HK-2 (cell line): ENCODE data around the gene SETD2.

ENCODE experiments used
- DNase-seq: peaks from one replicate; pipeline ENCODE4 v3.0.0-alpha.2; 2018; ENCODE audit not compliant: unreplicated experiment

Gene SETD2

DNA sequence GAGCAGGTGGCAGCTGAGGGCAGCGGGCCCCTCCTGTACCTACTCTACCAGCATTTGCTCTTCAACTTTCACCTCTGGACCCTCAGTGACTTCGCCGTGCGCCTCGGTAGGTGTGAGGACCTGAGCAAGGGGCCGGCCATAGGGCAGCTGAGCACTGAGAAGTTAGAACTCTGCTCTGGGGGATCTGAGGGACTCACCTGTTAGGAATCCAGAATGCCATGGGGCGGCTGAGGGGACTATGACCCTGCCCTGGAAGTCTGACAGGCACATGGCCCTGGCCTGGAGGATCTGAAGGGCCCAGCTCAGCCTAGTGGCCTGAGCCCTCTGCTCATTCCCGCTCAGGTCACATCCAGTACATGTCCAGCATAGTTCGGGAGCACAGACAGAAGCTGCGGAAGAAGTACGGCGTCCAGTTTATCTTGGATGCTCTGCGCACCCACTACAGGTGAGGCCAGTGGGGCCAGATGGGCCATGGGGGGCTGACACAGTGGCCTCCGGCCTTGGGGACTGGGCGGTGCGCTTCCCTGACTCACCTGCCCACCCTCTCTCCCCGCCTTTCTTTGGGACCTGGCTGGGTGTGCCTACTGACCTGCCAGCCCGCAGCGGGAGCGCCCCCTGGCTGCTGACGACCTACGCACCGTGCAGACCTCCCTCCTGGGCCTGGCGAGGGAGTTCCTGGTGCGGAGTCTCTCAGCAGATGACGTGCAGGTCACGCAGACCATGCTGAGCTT, 165.6 kb downstream of the SETD2 start:
- DNase-seq, result no peak

DNA sequence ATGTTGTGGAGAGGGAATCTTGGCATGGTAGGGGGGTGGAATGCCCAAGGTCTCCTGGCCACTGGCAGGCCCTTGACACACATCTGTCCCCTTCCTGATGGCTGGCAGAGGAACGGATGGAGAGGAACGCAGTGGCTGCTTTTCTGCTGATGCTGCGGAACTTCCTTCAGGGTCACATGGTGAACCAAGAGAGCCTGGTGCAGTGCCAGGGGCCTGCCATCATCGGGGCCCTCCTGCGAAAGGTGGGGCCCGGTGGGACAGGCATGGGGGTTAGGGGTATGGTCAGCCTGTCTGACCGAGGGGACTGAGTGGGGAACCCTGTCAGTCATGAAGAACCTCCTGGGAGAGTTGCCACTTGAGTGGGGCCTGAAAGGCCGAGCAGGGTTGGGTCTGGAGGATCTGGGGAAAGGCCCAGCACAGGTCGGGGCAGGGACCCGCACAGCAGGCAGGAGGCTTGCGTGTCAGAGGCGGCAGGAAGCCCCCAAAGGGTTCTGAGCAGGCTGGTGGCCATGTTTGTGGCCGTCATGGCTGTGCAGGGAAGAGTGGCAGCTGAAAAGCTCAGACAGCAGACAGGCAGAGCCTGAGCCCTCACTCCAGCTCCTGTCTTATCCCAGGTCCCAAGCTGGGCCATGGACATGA, 166.3 kb downstream of the SETD2 start:
- DNase-seq, result no peak

DNA sequence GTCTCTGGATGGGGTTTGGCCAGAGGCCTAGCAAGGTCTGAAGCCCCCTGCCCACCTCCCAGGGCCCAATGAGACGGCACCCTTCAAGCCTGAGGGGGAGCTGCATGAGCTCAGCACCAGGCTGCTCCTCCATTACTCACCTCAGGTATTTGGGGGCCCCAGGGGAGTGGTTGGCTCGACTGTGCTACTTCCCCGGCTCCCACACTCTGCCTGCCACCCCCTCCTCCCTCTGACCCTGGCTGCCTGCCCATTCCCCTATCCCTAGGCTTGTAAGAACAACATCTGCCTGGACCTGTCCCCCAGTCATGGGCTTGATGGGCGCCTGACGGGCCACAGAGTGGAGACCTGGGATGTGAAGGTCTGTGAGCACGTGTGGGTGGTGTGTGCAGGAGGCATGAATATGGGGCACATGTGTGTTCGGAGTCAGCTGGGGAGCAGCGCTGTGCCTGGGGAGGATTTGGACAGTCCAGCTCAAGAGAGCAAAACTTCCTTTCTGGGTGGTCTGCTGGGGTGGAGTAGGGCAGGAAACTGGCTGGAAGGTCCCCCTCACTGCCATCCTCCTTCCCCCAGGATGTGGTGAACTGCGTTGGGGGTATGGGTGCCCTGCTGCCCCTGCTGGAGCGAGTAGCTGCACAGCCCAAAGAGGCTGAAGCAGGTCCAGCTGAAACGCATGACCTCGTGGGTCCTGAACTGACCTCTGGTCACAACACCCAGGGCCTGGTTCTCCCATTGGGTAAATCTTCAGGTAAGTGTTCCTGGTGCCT, 167.0 kb downstream of the SETD2 start:
- DNase-seq, result no peak

DNA sequence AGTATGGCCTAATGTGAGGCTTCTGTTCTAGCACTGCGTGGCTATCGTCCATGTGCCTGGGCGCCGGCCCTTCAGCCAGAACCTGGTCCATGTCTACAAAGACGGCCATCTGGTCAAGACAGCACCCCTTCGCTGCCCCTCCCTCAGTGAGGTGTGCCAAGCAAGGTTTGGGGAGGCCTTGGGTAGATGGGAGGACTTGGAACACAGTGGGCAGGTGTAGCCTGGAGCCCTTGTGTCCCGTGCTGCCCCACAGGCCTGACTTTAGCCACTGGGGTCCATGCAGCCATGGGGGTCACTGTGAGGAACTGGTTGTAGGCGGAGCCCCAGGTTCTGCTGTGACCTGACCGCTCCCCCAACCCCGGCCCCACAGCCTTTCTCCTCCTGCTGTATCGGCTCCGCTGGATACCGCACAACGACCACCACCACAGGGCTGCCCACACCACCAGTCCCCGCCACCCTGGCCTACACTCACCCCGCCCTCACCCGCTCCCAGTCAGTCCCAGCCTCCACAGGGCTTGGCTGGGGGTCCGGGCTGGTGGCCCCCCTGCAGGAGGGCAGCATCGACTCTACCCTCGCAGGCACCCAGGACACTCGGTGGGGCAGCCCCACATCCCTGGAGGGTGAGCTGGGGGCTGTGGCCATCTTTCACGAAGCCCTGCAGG, 167.9 kb downstream of the SETD2 start:
- DNase-seq, result no peak

DNA sequence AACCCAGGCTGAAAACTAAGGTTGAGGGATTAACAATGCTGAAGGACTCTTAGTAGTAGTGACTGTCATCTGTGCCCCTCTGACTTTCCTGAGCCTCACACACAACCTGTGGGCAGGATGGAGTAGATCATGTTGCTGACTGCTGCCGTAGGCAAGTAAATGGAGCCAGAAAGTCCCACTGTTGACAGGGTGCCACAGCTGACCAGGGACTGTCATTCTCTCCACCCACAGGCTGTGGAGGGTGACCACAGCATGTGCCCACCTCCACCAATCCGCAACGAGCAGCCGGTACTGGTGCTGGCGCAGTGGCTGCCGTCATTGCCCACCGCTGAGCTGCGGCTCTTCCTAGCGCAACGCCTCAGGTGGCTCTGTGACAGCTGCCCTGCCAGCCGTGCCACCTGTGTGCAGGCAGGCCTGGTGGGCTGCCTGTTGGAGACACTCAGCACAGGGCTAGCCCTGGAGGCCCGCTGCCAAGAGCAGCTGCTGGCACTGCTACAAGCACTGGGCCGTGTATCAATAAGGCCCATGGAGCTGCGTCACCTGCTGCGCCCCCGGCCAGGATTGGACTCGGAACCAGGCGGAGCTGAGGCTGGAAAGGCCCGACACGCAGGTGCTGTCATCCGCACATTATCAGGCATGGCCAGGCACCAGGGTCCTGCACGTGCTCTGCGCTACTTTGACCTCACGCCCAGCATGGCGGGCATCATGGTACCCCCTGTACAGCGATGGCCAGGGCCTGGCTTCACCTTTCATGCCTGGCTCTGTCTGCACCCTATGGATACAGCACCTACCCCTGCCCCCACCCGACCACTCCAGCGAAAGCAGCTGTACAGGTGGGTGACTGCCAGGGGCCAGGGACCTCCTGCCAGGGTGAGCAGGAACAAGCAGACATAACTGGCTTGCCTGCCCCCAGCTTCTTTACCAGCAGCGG, 168.8 kb downstream of the SETD2 start:
- no peak for DNase-seq

DNA sequence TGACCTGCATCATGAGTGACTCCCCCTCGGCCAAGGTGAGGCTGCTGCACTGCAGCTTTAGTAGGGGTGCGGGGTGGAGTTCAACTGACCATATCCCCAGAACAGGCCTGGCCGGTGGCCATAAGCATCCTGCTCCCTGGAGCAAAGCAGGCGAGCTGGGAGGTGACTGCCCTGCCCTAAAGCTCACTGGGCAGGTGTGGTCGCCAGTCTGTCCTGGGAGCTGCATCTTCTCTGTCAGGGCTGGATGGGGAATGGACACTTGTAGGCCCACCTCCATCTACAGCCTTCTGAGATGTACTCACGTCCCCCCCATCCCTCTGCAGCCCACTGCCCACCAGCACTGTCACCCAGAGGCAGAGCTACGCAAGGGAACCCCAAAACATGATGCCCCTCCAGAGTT, 169.9 kb downstream of the SETD2 start:
- no peak for DNase-seq

DNA sequence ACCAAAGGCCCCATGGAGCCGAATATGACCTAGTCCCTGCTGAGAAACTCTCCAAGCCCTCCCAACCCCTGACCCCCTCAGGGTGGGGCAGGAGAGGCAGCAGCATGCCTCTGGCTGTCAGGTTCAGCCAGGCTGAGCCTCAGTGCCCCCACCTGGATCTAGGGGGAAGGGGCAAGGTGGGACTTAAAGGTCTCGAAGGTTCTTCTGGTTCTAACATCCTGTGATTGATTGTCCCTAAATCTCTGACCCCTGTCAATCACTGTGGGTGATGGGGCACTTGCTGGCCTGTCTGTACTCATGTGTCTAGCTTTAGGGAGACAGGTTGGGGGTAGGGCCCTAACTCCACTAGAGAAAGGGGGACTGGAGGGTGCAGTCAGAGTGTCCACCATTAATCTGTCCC, 170.6 kb downstream of the SETD2 start:
- DNase-seq, result no peak

DNA sequence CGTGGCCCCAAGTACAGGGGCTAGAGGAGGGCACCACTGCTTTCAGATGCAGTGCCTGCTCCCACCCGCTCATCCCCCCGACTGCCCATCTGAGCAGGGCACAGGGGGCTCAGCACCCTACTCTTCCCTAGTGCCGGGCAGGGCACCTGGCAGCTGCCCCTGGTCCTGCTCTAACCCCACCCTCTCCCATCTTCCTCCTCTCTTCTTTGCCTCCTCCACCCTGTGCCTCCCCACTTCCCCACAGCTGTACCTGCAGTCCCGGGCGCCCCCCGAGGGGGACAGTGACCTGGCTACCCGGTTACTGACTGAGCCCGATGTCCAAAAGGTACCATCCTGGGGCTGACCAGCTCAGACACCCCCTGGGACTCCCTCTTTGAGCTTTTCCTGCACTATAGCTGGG, 171.7 kb downstream of the SETD2 start:
- no peak for DNase-seq

DNA sequence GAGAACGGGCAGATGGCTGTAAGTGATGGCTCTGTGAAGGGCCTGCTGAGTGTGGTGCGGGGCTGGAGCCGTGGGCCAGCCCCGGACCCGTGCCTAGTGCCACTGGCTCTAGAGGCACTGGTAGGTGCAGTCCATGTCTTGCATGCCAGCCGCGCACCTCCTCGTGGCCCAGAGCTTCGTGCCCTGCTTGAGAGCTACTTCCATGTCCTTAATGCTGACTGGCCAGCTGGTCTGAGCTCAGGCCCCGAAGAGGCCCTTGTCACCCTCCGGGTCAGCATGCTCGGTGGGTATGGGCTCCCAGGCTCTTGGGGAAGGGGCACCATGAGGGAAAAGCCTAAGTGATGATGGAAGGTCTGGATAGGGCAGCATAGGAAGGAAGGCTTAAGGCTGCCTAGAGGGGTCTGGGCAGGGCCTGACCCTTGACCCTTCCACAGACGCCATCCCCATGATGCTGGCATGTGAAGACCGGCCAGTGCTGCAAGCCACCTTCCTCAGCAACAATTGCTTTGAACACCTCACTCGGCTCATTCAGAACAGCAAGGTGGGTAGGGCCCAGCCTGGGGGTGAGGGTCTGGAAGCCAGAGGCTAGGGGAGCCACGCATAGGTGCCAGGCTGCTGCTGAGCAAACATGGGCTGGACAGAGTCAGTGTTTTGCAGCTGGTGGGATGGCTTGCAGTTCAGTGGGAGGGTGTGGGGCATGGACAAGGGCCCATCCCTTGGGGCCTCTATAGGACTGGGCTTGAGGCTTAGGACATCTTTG, 172.3 kb downstream of the SETD2 start:
- no peak for DNase-seq

DNA sequence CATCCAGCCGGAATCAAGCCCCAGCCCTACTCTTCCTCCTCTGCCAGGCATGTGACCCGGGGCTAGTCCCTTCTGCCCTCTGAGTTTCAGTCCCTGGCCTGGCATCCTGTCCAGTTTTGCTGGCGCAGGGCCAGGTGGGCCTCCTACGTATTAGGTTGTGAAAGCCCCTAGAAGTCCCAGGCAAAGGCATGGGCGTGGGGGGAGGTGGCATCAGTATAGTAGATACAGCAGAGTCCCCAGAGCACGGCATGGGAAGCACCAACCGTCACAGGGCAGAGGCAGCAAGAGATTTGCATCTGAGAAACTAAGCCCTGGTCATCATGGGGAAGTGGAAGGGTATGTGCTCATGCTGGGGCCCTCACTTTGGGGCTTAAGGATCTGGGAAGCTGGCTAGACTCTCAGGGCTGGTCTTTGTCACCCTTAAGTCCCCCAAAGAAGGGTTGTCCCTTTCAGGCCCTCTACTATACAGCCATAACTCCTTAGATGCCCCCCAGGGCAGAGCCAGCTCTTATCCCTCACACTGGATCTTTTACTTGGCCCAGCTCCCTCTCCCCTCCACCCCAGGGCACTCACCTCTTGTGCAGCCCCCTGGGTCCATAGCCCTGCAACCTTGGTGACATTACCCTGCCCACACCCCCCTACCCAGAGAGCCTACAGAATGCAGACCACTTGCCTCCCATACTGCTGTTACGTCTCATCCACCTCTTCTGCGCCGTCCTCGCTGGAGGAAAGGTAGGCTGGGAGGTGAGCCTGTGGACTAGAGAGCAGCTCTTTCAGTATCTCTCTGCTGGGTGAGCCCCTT, 173.1 kb downstream of the SETD2 start:
- no peak for DNase-seq

DNA sequence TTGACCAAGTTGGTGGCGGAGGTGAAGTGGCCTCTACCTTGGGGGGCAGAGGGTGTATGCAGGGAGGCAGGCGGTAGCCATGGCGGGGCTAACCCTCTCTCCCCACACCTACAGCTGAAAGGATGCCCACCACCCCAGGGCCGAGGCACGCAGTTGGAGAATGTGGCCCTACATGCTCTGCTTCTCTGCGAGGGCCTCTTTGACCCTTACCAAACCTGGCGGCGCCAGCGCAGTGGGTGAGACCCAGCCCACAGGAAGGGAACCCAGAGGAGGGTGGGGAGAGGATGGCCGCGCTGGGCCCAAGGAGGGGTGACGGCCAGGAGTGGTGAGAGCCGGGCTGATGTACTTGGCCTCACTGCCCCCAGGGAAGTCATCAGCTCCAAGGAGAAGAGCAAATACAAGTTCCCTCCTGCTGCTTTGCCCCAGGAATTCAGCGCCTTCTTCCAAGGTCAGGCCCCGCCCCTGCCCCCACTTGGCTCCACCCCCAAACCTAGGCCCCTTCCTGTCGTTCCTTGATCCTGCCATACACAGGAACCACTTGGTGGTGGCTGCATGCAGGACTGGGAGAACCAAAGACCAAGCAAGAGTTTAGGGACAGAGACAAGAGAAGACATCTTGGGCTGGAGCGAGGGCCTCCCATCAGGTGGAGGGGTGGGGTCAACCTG, 174.6 kb downstream of the SETD2 start:
- no peak for DNase-seq

DNA sequence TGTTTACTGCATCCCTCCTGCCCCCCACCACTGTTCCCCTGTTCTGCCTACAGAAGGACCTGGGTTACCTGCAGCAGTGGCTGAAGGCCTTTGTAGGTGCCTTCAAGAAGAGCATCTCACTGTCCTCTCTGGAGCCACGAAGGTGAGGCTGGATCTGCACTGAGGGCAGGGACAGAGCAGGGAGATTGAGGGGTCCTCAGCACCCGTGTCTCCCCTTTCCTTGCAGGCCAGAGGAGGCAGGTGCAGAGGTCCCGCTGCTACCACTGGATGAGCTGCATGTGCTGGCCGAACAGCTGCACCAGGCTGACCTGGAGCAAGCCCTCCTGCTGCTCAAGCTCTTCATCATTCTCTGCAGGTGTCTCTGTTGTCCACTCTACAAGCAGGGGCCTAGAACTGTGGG, 175.3 kb downstream of the SETD2 start:
- no peak for DNase-seq

DNA sequence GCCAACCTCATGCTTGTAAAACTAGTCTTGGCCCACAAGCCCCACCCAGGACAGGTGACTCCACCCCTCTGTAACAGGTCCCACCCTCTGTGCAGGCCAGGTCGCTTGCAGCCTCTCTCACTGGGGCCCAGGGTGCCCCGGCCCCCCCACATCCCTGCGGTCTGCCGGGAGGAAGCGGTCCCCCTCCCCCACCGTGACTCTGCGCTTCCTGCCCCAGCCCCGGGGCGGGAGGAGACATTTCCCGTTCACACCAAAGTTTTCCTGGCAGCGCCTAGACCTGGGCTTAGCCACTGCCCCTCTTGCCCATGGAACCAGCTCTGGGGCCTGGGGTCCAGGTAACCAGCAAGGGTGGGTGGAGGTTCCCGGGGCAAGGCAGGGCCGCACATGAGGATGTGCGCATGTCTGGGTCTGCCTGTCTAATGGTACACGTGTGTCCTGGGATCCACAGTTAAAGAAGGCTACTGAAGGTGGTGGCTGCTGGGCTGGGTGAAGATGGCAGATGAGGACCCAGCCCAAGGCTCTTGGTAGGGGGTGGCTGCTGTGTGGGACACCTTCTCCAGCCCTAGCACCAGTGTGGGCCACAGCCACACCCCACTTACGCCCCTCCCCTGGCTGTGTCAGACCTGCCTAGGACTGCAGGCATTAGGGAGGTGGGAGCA, 176.0 kb downstream of the SETD2 start:
- no peak for DNase-seq

DNA sequence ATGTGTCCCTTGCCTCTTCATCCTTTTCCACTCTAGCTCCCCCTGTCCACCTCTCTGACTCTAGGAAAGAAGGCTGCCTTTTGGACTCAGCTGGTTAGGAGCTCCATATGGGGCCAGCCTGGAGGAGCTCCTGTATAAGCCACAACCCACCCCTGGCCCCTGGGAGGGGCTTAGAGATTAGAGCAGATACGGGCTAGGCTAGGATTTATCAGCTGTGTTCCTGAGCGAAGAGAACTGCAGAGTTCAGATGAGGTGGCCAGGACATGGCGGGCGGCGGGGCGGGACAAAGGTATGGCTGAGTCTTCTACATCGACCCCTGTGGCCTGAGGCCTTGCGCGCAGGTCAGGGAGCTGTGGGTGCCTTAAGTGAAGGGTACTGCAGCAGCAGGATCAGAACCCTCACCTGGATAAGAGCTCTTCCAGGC, 176.6 kb downstream of the SETD2 start:
- no peak for DNase-seq

DNA sequence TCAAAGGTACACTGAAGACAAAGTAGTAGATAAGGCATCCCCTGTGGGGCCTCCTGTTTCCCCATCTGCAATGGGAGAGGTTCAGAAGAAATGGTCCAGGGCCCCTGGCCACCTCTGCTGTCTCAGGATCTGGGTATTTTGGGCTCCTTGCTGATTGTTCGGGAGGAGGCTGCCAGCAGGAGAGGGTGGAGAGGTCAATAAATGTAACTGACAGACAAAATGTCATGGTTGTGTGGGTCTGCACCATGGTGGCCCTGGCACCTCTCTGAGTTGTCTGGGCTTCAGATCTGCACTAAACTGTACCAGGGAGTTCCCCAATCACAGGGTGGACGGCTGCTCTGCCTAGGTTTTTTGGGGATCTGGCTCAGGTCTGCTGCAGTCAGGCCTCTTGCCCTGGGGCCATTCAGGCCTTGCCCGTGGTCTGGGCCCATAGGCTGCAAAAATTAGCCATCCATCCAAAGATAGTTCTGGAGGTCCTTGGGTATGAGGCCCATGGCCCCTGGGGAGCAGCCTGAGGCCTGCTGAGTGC, 177.1 kb downstream of the SETD2 start:
- DNase-seq, result no peak

DNA sequence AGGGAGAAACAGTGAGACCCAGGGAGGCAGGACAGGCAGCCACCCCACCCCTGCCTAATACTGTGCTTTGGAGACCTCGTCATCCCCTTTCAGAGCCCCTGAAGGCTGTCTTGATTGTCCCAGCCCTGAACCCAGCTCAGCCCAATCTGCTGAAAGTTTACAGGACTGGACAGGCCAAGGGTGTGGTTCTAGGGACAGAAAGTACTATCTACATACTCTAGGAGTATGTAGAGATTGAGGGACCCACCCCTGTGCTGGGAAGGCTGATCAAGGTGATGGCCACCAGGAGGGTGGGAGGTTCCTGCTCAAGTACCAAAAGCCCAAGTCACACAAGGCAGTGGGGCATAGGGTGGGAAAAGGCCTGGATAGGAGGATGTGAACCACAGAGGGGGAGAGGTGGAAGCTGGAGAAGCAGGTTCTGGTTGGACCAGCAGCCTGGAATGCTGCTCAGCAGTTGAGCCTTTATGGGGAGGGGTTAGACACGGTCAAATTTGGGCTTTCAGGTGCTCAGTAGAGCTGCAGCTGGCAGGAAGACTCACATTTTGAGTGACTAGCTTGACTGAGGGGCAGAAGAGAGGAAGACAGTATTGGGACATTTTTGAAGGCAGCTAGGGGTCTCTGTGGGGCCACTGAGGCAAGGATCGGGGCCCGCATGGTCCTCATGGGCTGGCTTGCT, 177.7 kb downstream of the SETD2 start:
- DNase-seq, result no peak

DNA sequence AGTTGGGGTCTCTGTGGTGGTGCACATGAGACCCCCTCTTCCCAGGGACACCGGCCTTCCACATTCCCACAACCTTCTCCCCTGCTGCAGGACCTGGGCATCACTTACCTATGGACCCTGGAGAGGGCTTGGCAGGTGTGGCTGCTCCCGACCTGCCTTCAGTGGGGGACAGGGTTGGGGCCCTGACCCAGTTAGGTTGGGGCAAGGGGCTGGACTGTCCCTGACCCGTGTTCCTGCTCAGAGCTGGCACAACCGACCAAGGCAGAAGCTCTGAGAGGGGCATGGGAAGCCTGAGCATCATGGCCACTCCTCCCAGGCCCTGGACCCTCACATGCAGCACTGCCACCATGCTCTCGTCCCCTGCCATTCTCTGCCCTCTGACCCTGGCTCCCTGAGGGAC, 178.3 kb downstream of the SETD2 start:
- DNase-seq, result no peak
